ENCODE data around the gene SORCS3. TPM values are rescaled to one million over a fixed set of nuclear protein-coding genes. Genes with fewer than 3 reads are reported as not detected.

Gene SORCS3
- total and polyA plus RNA-seq, 2 of the 4 experiments (the other 2 are of a cell fraction) = not detected

- CTCF ChIA-PET = no interaction called here
- in situ Hi-C loops (cut with MboI; ENCODE audit: low sequenced_read_pairs) (no loop called here), dilution Hi-C loops (cut with HindIII; ENCODE audit: low sequenced_read_pairs, unreplicated experiment) (no loop called here), intact Hi-C loops (cut with micrococcal nuclease) (no loop called here)
- Histone ChIP-seq H2AK9ac (replicated peaks; ENCODE audit: low read depth, low read length, poor library complexity) (no peak overlapping the region), H3K18ac (ENCODE audit: low read depth, low read length) (no peak overlapping the region), H3K9ac (ENCODE audit: low read depth, low read length) (no peak overlapping the region), H4K20me1 (ENCODE audit: insufficient read depth, low read length) (no peaks in the 10 kb centered on the region), H4K91ac (ENCODE audit: insufficient read depth, low read depth, low read length) (no peak overlapping the region), H2BK15ac (ENCODE audit: low read depth, low read length) (no peak overlapping the region), H3K56ac (ENCODE audit: extremely low read depth, insufficient read depth, low read length) (no peak overlapping the region), H3K4me1 (ENCODE audit: control insufficient read depth, insufficient read depth, low read length) (no peaks in the 10 kb centered on the region), H2BK120ac (ENCODE audit: low read depth, low read length) (no peak overlapping the region), H4K5ac (ENCODE audit: low read depth, low read length) (no peak overlapping the region), H3K4me3 (ENCODE audit: insufficient read depth, low read depth, low read length) (no peak overlapping the region), H3K14ac (replicated peaks; ENCODE audit: low read depth, low read length) (no peak overlapping the region), H3K9me1 (ENCODE audit: insufficient read depth, low read length) (no peaks in the 10 kb centered on the region), H3K27me3 (ENCODE audit: control insufficient read depth, insufficient read depth, low read length) (no peaks in the 10 kb centered on the region), H3K9me3 (ENCODE audit: control insufficient read depth, insufficient read depth, low read length) (no peaks in the 10 kb centered on the region), H3K79me1 (ENCODE audit: low read depth in 1 of 2, low read length in 2 of 2) (no peaks in the 10 kb centered on the region), H2AK5ac (ENCODE audit: low read depth, low read length) (no peak overlapping the region), H2BK20ac (ENCODE audit: low read depth, low read length) (no peak overlapping the region), H3K4ac (ENCODE audit: low read depth, low read length) (no peak overlapping the region), H3K23ac (ENCODE audit: low read depth, low read length) (no peak overlapping the region), H3K27ac (ENCODE audit: insufficient read depth, low read length) (no peak overlapping the region), H2AFZ (replicated peaks; ENCODE audit: low read length, poor library complexity) (no peak overlapping the region), H3K36me3 (ENCODE audit: control insufficient read depth, insufficient read depth, low read length) (no peaks in the 10 kb centered on the region), H3K4me2 (ENCODE audit: low read depth, low read length) (no peak overlapping the region), H2BK5ac (ENCODE audit: low read depth, low read length, poor library complexity, severe bottlenecking) (no peak overlapping the region), H4K8ac (ENCODE audit: low read depth in 2 of 2, low read length in 2 of 2) (no peak overlapping the region)
- DNase-seq (no peak), ATAC-seq (ENCODE audit: low read depth) (no peak)
- TF ChIP-seq BHLHE40 (IDR thresholded peaks at IDR 0.05; ENCODE audit: low read depth, low read length) = no peak
- no peak for TF ChIP-seq RCOR1 (IDR thresholded peaks at IDR 0.05; ENCODE audit: insufficient replicate concordance, low read length)
- TF ChIP-seq POLR2A (IDR thresholded peaks at IDR 0.05; ENCODE audit: low read depth, low read length) = no peak
- TF ChIP-seq MAZ (IDR thresholded peaks at IDR 0.05; ENCODE audit: borderline replicate concordance, low read depth, low read length) = no peak
- no peak for TF ChIP-seq MAFK (IDR thresholded peaks at IDR 0.05; ENCODE audit: low read depth, low read length)
- no peak for TF ChIP-seq SMC3 (IDR thresholded peaks at IDR 0.05; ENCODE audit: low read depth, low read length)
- no peak for TF ChIP-seq RFX5 (IDR thresholded peaks at IDR 0.05; ENCODE audit: low read depth, low read length)
- no peak for TF ChIP-seq NFE2L2 (IDR thresholded peaks at IDR 0.05; ENCODE audit: low read depth, low read length)
- TF ChIP-seq MXI1 (IDR thresholded peaks at IDR 0.05; ENCODE audit: borderline replicate concordance, low read depth, low read length) = no peak
- POLR2A ChIA-PET (ENCODE audit: unreplicated experiment) = no interaction called here
- BruUV-seq (replicated peaks) = no TSS peak
- no CpG with 5 or more reads among the region's 1 CpG for WGBS, 2 experiments (ENCODE audit: extremely low coverage in 2 of 2, insufficient read length in 1 of 2)
Measured at GRCh38 chr10:104622175-104622574, 18.9 kb upstream of the SORCS3 start.

Data from IMR-90 (cell line).